ENCODE measurements around the gene MAB21L2.

The MAB21L2 gene

DNA sequence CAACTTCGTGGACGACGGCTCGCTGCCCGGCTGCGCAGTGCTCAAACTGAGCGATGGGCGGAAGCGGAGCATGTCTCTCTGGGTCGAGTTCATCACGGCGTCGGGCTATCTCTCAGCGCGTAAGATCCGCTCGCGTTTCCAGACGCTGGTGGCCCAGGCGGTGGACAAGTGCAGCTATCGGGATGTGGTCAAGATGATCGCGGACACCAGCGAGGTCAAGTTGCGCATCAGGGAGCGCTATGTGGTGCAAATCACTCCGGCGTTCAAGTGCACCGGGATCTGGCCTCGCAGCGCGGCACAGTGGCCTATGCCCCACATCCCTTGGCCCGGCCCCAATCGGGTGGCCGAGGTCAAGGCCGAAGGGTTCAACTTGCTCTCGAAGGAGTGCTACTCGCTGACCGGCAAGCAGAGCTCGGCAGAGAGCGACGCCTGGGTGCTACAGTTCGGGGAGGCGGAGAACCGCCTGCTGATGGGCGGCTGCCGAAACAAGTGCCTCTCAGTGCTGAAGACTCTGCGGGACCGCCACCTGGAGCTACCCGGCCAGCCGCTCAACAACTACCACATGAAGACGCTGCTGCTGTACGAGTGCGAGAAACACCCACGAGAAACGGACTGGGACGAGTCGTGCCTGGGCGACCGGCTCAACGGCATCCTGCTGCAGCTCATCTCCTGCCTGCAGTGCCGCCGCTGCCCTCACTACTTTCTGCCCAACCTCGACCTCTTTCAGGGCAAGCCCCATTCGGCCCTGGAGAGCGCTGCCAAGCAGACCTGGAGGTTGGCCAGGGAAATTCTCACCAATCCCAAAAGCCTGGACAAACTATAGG, 1.5 kb downstream of the MAB21L2 start:
- no peak for DNase-seq (ENCODE audit: extremely low read depth, low read depth)
- no peak for TF ChIP-seq CTCF (IDR thresholded peaks at IDR 0.05; ENCODE audit: low read depth, low read length)

DNA sequence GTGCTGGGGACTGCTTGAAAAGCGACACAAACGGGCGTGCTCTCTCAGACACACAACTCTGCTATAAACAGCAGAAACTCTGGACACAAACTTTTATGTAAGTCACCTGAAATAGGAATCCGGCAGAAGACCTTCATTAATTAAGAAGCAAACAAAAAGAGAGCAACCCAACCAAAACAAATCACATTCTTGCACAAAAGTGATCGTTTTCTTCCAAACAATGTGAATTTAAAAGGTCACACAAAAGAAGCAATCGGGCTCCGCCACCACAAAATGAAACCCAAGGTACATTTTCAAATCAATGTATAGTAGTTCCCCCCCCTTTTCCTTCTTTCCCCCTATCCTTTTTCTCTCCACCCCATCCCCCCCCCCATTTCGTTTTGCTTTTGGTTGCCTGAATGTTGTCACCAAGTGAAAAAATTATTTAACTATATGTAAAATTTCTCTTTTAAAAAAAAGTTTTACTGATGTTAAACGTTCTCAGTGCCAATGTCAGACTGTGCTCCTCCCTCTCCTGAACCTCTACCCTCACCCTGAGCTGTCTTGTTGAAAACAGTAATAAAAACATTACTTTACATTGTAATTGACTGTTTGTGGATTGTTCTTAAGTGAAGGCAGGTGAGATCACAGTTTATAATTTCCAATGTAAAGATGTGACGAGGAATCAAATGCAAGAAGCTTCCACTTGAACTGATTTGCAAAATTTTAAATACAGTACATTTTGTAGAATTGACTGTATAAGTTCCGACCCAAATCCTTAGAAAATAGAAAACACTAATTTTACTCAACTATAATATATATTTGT, 2.4 kb downstream of the MAB21L2 start:
- TF ChIP-seq CTCF (IDR thresholded peaks at IDR 0.05; ENCODE audit: low read depth, low read length), result no peak
- no peak for DNase-seq (ENCODE audit: extremely low read depth, low read depth)

DNA sequence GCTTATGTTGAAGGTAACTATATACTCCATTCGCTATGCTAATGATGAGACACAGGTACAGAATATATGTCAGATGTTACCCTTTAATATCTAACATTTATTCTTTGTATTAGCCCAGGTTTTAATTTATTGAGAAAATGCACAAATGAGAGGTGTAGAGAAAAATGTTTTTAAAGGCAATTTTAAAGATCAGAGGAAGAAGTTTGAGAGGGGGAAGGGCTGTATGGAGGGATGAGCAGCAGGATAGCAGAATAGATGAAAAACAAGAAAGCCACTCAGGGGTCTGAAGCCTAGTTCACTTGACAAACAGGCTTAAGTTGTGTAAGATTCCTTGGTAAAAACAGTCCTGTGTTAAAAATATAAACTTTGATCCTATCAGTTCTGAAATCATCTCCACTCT, 3.7 kb downstream of the MAB21L2 start:
- no peak for DNase-seq (ENCODE audit: extremely low read depth, low read depth)
- no peak for TF ChIP-seq CTCF (IDR thresholded peaks at IDR 0.05; ENCODE audit: low read depth, low read length)

DNA sequence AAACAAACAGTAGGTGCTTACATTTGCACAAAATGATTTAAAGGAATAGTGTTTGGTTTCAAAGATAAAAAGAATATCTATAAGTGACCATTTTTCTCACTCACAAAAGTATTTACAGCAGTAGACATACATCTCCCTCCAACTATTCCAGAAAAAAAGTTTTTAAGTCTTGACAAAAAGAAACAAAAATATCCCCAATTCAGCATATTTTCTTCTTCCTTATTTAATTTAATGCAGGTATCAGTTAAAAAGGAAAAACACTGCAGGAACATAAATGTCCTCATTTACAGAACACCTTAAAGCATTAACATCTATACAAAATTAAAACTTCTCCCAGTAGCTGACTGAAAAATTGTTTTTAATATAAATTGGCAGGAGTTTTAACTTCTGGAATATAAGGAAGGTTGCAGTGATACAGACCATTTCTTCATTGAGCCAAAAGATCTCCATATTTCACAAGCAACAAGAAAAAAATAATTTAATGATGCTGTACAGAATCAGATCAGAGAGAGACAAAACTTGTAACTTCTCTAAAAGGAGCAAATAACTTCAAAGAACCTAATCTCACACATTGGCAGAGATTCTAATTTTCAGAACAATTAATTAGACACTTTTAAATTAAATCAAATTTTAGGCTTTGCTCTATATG, 4.3 kb downstream of the MAB21L2 start:
- TF ChIP-seq CTCF (IDR thresholded peaks at IDR 0.05; ENCODE audit: low read depth, low read length), result no peak
- DNase-seq (ENCODE audit: extremely low read depth, low read depth), result no peak

DNA sequence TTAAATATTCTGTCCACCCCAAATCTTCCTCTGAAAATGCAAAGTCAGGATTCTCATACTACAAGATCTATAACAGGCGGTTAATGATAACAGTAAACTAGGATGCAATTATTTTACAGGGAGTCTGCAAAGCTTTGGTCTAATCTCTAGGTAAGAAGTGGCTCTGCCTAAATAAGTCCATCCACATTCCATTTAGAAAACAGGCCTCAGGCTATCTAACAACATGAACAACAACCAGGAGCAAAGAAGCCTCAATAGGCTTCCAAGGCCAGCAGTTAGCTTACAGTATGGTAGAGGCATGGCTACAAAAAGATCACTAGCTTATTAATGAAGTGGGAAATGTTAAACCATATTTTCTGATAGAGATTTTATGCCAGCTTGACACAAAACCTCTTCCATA, 6.4 kb downstream of the MAB21L2 start:
- no peak for DNase-seq (ENCODE audit: extremely low read depth, low read depth)
- no peak for TF ChIP-seq CTCF (IDR thresholded peaks at IDR 0.05; ENCODE audit: low read depth, low read length)

DNA sequence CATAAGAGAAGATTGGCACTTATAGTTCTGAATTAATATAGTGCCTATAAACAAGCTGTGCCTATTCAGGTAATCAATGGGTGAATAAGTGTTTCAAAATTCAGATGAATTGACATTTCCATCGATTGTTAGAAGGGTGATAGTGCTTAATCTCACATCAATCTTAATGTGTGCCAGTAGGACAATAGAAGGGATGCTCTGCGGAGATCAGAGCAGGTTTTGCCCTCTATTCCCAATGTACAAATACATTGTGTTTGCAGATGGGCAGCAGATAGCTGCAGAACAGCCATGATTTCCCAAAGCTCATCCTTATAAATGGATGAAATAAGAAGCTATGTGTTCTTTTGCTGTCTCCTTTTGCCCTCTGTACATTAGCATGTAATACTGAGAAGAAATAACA, 7.2 kb downstream of the MAB21L2 start:
- DNase-seq (ENCODE audit: extremely low read depth, low read depth), result no peak
- TF ChIP-seq CTCF (IDR thresholded peaks at IDR 0.05; ENCODE audit: low read depth, low read length), result no peak

DNA sequence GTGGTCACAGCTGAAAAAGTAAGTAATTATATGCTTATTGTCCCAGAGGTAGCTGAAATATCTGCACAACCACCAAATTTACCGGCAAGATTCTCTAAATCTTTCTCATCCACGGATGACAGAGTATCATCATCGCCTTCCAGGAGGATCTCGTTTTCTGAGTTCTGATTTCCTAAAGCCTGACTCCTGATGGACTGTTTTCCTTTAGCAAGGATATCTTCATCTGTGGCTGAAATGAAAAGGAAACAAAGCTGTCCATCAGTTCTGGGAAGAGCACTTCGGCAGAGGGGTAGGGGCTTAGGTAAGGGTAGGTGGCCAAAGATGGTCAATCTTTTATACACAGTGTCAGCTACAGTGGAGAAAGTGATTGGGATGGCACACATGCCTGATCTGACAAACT, 8.7 kb downstream of the MAB21L2 start:
- DNase-seq (ENCODE audit: extremely low read depth, low read depth), result no peak
- no peak for TF ChIP-seq CTCF (IDR thresholded peaks at IDR 0.05; ENCODE audit: low read depth, low read length)

Data from AG09319 (cell line).